ENCODE measurements around the gene LRIG1. TPM values are rescaled to one million over a fixed set of nuclear protein-coding genes. Genes with fewer than 3 reads are reported as not detected.
A peak's percentile ranks its signal among the peaks of the same experiment; 100 is the strongest.

LRIG1 gene
- total RNA-seq, 1 experiment from 2014 or later = 9.3 TPM

GRCh38 chr3:66383023-66383422, 117.8 kb downstream of the LRIG1 start:
- Histone ChIP-seq H3K27me3 (no peaks in the 10 kb centered on the region), H3K9me3 (no peaks in the 10 kb centered on the region), H3K4me3 (no peak overlapping the region), H3K36me3 (no peaks in the 10 kb centered on the region)
- DNase-seq = no peak

DNA sequence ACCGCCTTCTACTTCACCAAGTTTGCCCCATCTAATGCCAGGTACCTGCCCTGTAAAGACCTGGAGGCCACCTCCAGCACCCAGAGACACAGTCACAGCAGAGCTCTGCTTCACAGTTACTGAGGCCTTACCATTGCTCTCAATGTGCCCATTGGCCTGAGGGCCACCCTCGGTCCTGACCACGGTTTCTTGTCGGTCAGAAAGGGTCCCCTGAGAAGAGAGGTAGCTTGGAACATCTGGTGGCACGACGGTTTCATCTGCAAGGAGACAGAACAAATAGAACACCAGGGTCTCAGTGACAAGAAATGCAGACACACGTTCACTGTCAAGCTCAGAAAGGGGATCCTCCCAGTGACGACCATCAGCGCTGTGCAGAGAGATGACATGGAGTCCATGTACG, 118.7 kb downstream of the LRIG1 start:
- H3K27me3 ChIP-seq = no peaks in the 10 kb centered on the region
- H3K36me3 ChIP-seq = no peaks in the 10 kb centered on the region
- H3K9me3 ChIP-seq = no peaks in the 10 kb centered on the region
- DNase-seq = no peak
- H3K4me3 ChIP-seq = no peak overlapping the region

DNA sequence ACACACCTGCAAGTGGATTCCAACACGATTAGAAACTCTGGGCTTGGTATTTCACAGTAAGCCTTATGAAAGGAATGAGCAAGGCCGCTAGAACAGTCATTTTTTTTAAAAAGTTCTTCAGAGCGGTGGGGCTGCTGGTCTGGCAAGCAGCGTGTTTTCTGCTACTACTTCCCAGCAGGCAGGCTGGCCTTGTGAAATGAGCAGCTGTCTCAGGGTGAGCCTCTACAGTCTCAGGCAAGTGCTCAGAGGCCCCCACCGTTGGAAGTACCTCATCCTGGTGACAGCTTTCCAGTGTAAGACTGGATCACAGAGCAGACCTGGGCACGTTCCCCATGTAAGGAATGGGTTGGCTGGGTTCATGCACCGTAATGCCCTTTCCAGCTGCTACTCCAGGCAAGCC, 119.2 kb downstream of the LRIG1 start:
- no peaks in the 10 kb centered on the region for H3K27me3 ChIP-seq
- H3K4me3 ChIP-seq = no peak overlapping the region
- DNase-seq = no peak
- no peaks in the 10 kb centered on the region for H3K36me3 ChIP-seq
- H3K9me3 ChIP-seq = no peaks in the 10 kb centered on the region

DNA sequence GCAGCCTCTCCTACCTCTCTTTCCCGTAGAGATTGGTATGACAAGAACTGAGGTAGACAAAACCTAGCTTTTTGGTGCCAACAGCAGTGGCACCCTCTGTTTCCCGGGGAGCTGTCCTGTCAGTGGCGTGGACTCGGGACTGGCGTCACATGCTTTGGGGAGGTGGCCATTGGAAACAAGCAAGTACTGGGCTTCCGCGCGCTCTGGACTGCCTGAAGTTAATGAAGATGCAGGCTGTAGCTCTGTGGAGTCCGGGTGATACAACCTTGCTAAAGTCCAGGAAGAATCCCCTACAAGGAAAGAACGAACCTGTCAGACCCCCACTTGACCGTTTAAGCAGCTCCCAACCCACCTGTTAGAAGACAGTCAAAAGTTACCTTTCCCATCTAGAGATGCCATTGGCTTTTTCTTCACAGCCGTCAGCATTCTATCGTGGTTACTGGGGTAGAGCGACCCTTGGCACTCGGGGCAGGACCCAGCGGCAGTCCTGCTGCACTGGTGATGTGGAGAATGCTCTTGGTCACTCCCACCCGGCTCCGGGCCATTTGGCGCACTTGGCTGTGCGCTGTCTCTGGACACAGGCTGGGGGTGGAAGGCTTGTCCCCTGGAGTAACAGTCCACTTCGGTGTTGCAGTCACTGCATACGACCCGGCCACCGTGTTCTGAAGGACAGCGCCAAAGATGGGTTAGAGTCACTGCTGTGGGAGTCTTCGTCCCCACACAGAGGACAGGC, 120.5 kb downstream of the LRIG1 start:
- DNase-seq = no peak
- Histone ChIP-seq H3K4me3 (no peak overlapping the region), H3K36me3 (no peaks in the 10 kb centered on the region), H3K9me3 (no peaks in the 10 kb centered on the region), H3K27me3 (no peaks in the 10 kb centered on the region)

- no peak for DNase-seq
- H3K9me3 ChIP-seq = no peaks in the 10 kb centered on the region
- no peak overlapping the region for H3K4me3 ChIP-seq
- H3K36me3 ChIP-seq = no peaks in the 10 kb centered on the region
- H3K27me3 ChIP-seq = no peaks in the 10 kb centered on the region
Observed at GRCh38 chr3:66379565-66379964, 121.3 kb downstream of the LRIG1 start.

- Histone ChIP-seq H3K27me3 (no peaks in the 10 kb centered on the region), H3K9me3 (no peaks in the 10 kb centered on the region), H3K4me3 (no peak overlapping the region), H3K36me3 (no peaks in the 10 kb centered on the region)
- DNase-seq = no peak
Observed at GRCh38 chr3:66378256-66378655, 122.6 kb downstream of the LRIG1 start.

GRCh38 chr3:66377800-66378199, 123.0 kb downstream of the LRIG1 start:
- no peak overlapping the region for H3K4me3 ChIP-seq
- H3K36me3 ChIP-seq = no peaks in the 10 kb centered on the region
- DNase-seq = no peak
- H3K27me3 ChIP-seq = no peaks in the 10 kb centered on the region
- H3K9me3 ChIP-seq = no peaks in the 10 kb centered on the region

- no peaks in the 10 kb centered on the region for H3K36me3 ChIP-seq
- no peak overlapping the region for H3K4me3 ChIP-seq
- DNase-seq = peak; percentile 43
- H3K9me3 ChIP-seq = no peaks in the 10 kb centered on the region
- no peaks in the 10 kb centered on the region for H3K27me3 ChIP-seq
Observed at GRCh38 chr3:66376568-66376967, 124.3 kb downstream of the LRIG1 start.

DNA sequence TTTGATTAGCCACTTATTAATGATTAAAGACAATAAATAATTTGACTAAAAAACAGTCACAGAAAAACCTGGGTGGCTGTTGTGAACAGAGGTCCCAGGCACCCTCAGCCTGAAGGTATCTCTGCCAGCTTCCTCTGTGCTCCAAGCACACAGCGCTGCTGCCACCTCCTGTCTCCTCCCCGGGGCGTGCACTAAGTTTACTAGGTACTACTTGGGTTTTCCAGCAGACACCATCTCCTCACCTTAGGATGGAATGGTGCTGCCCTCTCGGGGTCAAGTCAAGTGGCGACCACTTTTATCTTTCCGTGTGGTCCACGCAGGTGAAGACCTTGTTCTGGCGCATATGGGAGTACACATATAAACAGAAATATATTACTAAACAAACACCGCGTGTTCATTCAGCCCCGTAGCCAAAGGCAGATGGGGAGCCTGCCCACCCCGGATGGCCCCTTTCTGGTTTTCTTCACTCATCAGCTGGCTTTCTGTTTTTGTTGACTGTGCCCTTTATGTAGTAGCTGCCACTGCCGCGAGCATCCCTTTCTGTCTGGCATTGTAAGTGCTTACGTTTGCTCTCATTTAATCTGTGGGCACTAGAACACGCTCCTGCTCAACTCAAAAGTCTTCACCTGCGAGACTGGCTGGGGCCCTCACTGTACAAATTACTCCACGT, 128.0 kb downstream of the LRIG1 start:
- DNase-seq = peak; percentile 4
- H3K4me3 ChIP-seq = no peak overlapping the region
- H3K36me3 ChIP-seq = no peaks in the 10 kb centered on the region
- no peaks in the 10 kb centered on the region for H3K9me3 ChIP-seq
- no peaks in the 10 kb centered on the region for H3K27me3 ChIP-seq

- Histone ChIP-seq H3K9me3 (no peaks in the 10 kb centered on the region), H3K27me3 (no peaks in the 10 kb centered on the region), H3K36me3 (no peaks in the 10 kb centered on the region), H3K4me3 (no peak overlapping the region)
- DNase-seq = no peak
Observed at GRCh38 chr3:66371432-66371831, 129.4 kb downstream of the LRIG1 start.

DNA sequence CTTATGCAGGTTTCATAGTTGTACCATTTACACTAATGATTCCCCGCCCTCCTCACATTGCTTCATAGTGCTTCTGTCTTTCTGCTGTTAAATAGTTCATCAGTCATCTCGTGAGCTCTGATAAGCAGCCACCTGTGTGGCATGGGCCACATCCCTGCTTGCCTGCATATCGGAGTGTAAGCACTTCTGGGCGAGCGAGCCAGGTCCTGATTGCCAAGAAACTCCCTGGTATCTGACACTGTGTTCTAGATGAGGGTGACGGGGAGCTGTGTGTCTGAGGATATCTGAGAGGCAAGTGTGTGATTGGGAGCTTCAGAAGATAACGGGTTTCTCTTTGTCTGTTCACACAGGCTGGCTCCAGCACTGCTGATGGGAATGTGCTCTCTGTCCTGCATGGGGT, 130.6 kb downstream of the LRIG1 start:
- no peaks in the 10 kb centered on the region for H3K9me3 ChIP-seq
- no peak for DNase-seq

GRCh38 chr3:66367979-66368378, 132.8 kb downstream of the LRIG1 start:
- DNase-seq = no peak
- no peaks in the 10 kb centered on the region for H3K9me3 ChIP-seq
- H3K36me3 ChIP-seq = no peaks in the 10 kb centered on the region
- H3K4me3 ChIP-seq = no peak overlapping the region
- H3K27me3 ChIP-seq = no peaks in the 10 kb centered on the region

More for the DNA sequence above, 130.6 kb downstream of the LRIG1 start:
- Histone ChIP-seq H3K36me3 (no peaks in the 10 kb centered on the region), H3K27me3 (no peaks in the 10 kb centered on the region), H3K4me3 (no peak overlapping the region)

DNA sequence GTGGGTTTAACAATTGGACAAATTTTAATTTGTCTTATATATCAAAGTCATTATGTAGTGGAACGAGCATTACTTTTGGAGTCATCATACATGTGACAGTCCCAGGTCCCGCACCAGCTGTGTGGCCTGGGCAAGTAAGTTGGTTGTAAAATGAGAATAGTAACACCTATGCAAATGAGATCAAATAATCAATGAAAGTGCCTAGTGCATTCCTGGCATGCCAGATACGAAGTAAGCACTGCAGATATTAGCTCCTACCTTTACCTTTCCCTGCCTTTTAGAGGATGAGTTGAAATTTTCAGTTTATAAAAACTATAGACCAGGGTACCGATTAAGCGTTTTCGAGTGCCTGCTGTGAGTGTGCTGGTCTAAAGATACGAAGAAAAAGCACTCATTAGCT, 134.1 kb downstream of the LRIG1 start:
- Histone ChIP-seq H3K4me3 (no peak overlapping the region), H3K9me3 (no peaks in the 10 kb centered on the region), H3K36me3 (no peaks in the 10 kb centered on the region), H3K27me3 (no peaks in the 10 kb centered on the region)
- no peak for DNase-seq

DNA sequence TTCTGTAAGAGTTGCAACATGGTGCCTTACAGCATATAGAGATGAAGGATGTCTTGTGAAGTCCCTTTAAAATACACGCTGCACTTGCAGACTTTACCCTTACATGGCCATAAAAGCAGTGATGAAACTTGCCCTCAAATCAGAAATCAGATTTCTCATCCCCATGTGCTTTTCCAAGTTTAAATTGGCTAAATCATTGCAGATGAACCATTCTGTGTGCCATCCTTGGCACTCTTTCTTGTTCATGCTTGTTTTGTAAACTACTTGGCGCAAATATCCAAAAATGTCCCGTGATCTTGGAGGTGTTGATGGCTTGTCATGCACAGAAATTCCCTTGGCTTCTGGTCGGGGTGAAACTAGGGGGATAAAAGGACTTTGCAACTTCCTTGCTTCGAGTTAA, 135.7 kb downstream of the LRIG1 start:
- Histone ChIP-seq H3K27me3 (no peaks in the 10 kb centered on the region), H3K36me3 (no peaks in the 10 kb centered on the region), H3K9me3 (no peaks in the 10 kb centered on the region), H3K4me3 (no peak overlapping the region)
- no peak for DNase-seq

DNA sequence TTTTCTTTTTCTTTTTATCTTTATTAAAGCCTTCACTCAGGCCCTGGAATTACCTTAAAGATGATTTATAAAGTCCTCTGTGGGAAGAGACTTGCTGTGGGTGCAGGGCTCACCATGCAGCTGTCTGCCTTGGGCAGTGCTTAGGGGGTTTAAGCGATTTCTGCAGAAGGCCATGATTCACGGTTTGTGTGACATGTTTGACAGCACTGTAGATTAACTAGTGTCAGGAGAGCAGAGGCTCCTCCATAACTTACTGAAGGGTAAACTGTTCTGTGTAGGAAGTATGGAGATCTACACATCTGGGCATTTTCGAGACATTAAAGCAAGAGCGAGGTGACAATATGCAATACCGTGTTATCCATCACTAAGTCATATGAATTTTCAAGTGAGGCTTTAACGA, 137.7 kb downstream of the LRIG1 start:
- Histone ChIP-seq H3K36me3 (no peaks in the 10 kb centered on the region), H3K4me3 (no peak overlapping the region), H3K9me3 (no peaks in the 10 kb centered on the region), H3K27me3 (no peaks in the 10 kb centered on the region)
- DNase-seq = no peak

DNA sequence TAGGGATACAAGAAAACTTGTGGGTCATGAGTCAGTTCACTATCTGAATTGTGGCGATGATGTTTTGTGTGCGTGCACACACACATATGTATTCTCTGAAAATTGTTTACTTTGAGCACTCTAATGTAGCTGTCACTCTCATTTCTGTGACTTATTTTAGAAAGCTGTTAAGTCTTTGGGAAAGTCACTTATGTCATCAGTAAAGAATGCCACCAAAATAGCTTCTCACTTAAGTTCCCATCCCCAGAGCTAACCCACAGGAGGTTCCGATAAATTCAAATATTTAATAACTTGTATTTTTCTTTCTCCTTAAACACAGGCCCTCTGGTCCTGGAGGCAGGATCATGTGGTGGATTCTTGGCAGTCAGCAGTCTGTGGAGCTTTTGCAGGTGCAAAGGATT, 138.3 kb downstream of the LRIG1 start:
- Histone ChIP-seq H3K9me3 (no peaks in the 10 kb centered on the region), H3K4me3 (no peak overlapping the region), H3K36me3 (no peaks in the 10 kb centered on the region), H3K27me3 (no peaks in the 10 kb centered on the region)
- no peak for DNase-seq

- no peak for DNase-seq
- Histone ChIP-seq H3K27me3 (no peaks in the 10 kb centered on the region), H3K9me3 (no peaks in the 10 kb centered on the region), H3K36me3 (no peaks in the 10 kb centered on the region), H3K4me3 (no peak overlapping the region)
Observed at GRCh38 chr3:66361356-66361755, 139.5 kb downstream of the LRIG1 start.

- H3K9me3 ChIP-seq = no peaks in the 10 kb centered on the region
- H3K27me3 ChIP-seq = no peaks in the 10 kb centered on the region
- DNase-seq = no peak
- H3K36me3 ChIP-seq = no peaks in the 10 kb centered on the region
- H3K4me3 ChIP-seq = no peak overlapping the region
Observed at GRCh38 chr3:66355997-66356396, 144.8 kb downstream of the LRIG1 start.
